NB4 (cell line): ENCODE results near the gene SLC25A43.

Source experiments
- CTCF ChIP-seq: IDR thresholded peaks from one replicate; pipeline ENCODE4 v1.5.1; 2012; ENCODE audit warnings: low read depth, low read length
- MAX ChIP-seq: IDR thresholded peaks from 2 replicates; pipeline ENCODE4 v1.6.1; 2011; ENCODE audit warnings: low read depth, low read length
- MYC ChIP-seq: IDR thresholded peaks from 2 replicates; pipeline ENCODE4 v1.6.1; 2011; ENCODE audit warnings: low read depth, low read length
- POLR2A ChIP-seq: IDR thresholded peaks from 2 replicates; pipeline ENCODE4 v1.6.1; 2011; ENCODE audit warnings: mild to moderate bottlenecking; ENCODE audit not compliant: insufficient read length; ENCODE audit errors: extremely low read depth

- no peak for TF ChIP-seq CTCF
- no peak for TF ChIP-seq MYC
- TF ChIP-seq POLR2A = no peak
- TF ChIP-seq MAX = no peak
These were observed 30.3 kb downstream of the SLC25A43 start for GRCh38 chrX:119429471-119429870.
